Hepatocyte (in vitro differentiated cells): ENCODE data around the gene RDH12. TPM values are rescaled to one million over a fixed set of nuclear protein-coding genes. Genes with fewer than 3 reads are reported as not detected.
A peak's percentile ranks its signal among the peaks of the same experiment; 100 is the strongest.

Experiments used
- DNase-seq: peaks from one replicate; pipeline ENCODE4 v3.0.0-alpha.2; 2016; ENCODE audit warnings: low spot score
- H2AFZ ChIP-seq: fragments of 200-600 bp; sonication (generic); 2 replicates; pipeline ENCODE4 v1.6.0; 2016; ENCODE audit warnings: antibody characterized with exemption, mild to moderate bottlenecking
- H3K27ac ChIP-seq: fragments of 200-600 bp; sonication (generic); 2 replicates; pipeline ENCODE4 v1.5.1; 2016; ENCODE audit warnings: mild to moderate bottlenecking
- H3K27me3 ChIP-seq: fragments of 200-600 bp; sonication (generic); 2 replicates; pipeline ENCODE4 v1.6.1; 2016
- H3K36me3 ChIP-seq: fragments of 200-600 bp; sonication (generic); replicated peaks from 2 replicates; pipeline ENCODE4 v1.5.1; 2016; ENCODE audit warnings: low read depth; ENCODE audit not compliant: insufficient read depth
- H3K4me1 ChIP-seq: fragments of 200-600 bp; sonication (generic); 2 replicates; pipeline ENCODE4 v1.5.1; 2016; ENCODE audit warnings: mild to moderate bottlenecking, moderate library complexity; ENCODE audit not compliant: insufficient read depth
- H3K4me2 ChIP-seq: fragments of 200-600 bp; sonication (generic); 2 replicates; pipeline ENCODE4 v1.6.0; 2016
- H3K4me3 ChIP-seq: fragments of 200-600 bp; sonication (generic); 2 replicates; pipeline ENCODE4 v1.5.1; 2016; ENCODE audit warnings: mild to moderate bottlenecking
- H3K79me2 ChIP-seq: fragments of 200-600 bp; sonication (generic); 2 replicates; pipeline ENCODE4 v1.6.0; 2017; ENCODE audit warnings: mild to moderate bottlenecking
- H3K9me2 ChIP-seq: fragments of 200-600 bp; sonication (generic); replicated peaks from 2 replicates; pipeline ENCODE4 v1.6.0; 2017; ENCODE audit warnings: mild to moderate bottlenecking; ENCODE audit not compliant: insufficient read depth
- H3K9me3 ChIP-seq: fragments of 200-600 bp; sonication (generic); 2 replicates; pipeline ENCODE4 v1.5.1; 2016; ENCODE audit warnings: low read depth, mild to moderate bottlenecking
- H4K20me1 ChIP-seq: fragments of 200-600 bp; sonication (generic); 2 replicates; pipeline ENCODE4 v1.6.0; 2016; ENCODE audit warnings: mild to moderate bottlenecking; ENCODE audit not compliant: insufficient read depth, poor library complexity, severe bottlenecking
- CTCF ChIP-seq: fragments of 200-600 bp; sonication (generic); IDR thresholded peaks from 2 replicates; pipeline ENCODE4 v1.5.1; 2016; ENCODE audit warnings: antibody characterized with exemption, mild to moderate bottlenecking; ENCODE audit not compliant: poor library complexity
- EZH2 ChIP-seq: fragments of 200-600 bp; sonication (generic); IDR thresholded peaks from 2 replicates; pipeline ENCODE4 v1.6.1; 2016; ENCODE audit warnings: antibody characterized with exemption, mild to moderate bottlenecking, borderline replicate concordance
- EZH2phosphoT487 ChIP-seq: fragments of 200-600 bp; sonication (generic); IDR thresholded peaks from one replicate; pipeline ENCODE4 v1.6.1; 2018; ENCODE audit warnings: antibody characterized with exemption, mild to moderate bottlenecking, low read depth, moderate library complexity; ENCODE audit not compliant: unreplicated experiment, severe bottlenecking
- WGBS: methylation state at CpG from one replicate; pipeline ENCODE4 v1.1.6; 2016; ENCODE audit warnings: low lambda C conversion rate; ENCODE audit errors: missing lambda C conversion rate; 5-methylcytosine and 5-hydroxymethylcytosine counted together
- polyA plus RNA-seq: library from polyadenylated mRNA; unstranded; fragments of >200 nt; fragmentation: Nextera tagmentation; extraction: Ambion mirVana; gene quantifications from 2 replicates; pipeline ENCODE4 v1.2.1, GENCODE V29; 2016
- total RNA-seq: library from RNA; depleted of rRNA; stranded (reverse); fragments of >200 nt; gene quantifications from 2 replicates; pipeline ENCODE4 v1.2.3, GENCODE V29; 2014

The RDH12 gene
- total and polyA plus RNA-seq, 2 experiments from 2014 or later = 1.1 to 1.7 TPM

- DNase-seq = no peak
- Histone ChIP-seq H3K9me3 (no peaks in the 10 kb centered on the region), H3K27ac (no peak overlapping the region), H3K4me2 (no peak overlapping the region), H3K27me3 (no peaks in the 10 kb centered on the region), H3K9me2 (no peaks in the 10 kb centered on the region), H3K4me3 (no peak overlapping the region), H3K36me3 (no peaks in the 10 kb centered on the region), H3K4me1 (peaks cover 4% of the 10 kb centered on the region), H2AFZ (no peak overlapping the region), H4K20me1 (no peaks in the 10 kb centered on the region), H3K79me2 (no peaks in the 10 kb centered on the region)
- TF ChIP-seq CTCF = no peak
- TF ChIP-seq EZH2 = no peak
- TF ChIP-seq EZH2phosphoT487 = no peak
- WGBS = 86% methylated on average over 3 of the region's 4 CpGs
Measured at GRCh38 chr14:67736771-67737170, 35.1 kb downstream of the RDH12 start.

- H3K4me1 ChIP-seq = peaks cover 4% of the 10 kb centered on the region
- TF ChIP-seq EZH2phosphoT487 (no peak), EZH2 (no peak), CTCF (no peak)
- H3K79me2 ChIP-seq = no peaks in the 10 kb centered on the region
- H3K9me2 ChIP-seq = no peaks in the 10 kb centered on the region
- H2AFZ ChIP-seq = no peak overlapping the region
- no peaks in the 10 kb centered on the region for H3K27me3 ChIP-seq
- peak; percentile 68 for DNase-seq
- H3K4me3 ChIP-seq = no peak overlapping the region
- no peaks in the 10 kb centered on the region for H4K20me1 ChIP-seq
- H3K36me3 ChIP-seq = no peaks in the 10 kb centered on the region
- H3K9me3 ChIP-seq = no peaks in the 10 kb centered on the region
- 51% methylated on average over 12 of the region's 12 CpGs for WGBS
- H3K4me2 ChIP-seq = peak overlapping the region; percentile 57
- H3K27ac ChIP-seq = peak overlapping the region; percentile 86
Measured at GRCh38 chr14:67738740-67739504, 37.2 kb downstream of the RDH12 start.

- TF ChIP-seq CTCF (no peak), EZH2 (no peak), EZH2phosphoT487 (no peak)
Measured at GRCh38 chr14:67744046-67744445, 42.4 kb downstream of the RDH12 start.

More at GRCh38 chr14:67744046-67744445, 42.4 kb downstream of the RDH12 start:
- Histone ChIP-seq H4K20me1 (no peaks in the 10 kb centered on the region), H3K9me3 (no peaks in the 10 kb centered on the region), H3K36me3 (no peaks in the 10 kb centered on the region), H2AFZ (no peak overlapping the region), H3K4me1 (peaks cover 4% of the 10 kb centered on the region), H3K27me3 (no peaks in the 10 kb centered on the region), H3K4me3 (no peak overlapping the region), H3K27ac (no peak overlapping the region), H3K4me2 (no peak overlapping the region), H3K9me2 (no peaks in the 10 kb centered on the region), H3K79me2 (no peaks in the 10 kb centered on the region)
- no peak for DNase-seq
- 73% methylated on average over 2 of the region's 2 CpGs for WGBS
